T-helper 2 cell treated with Interferon-gamma antibody and Interleukin-4, amounts not matched to agents 100 ng/mL and 5 ng/mL, for 36 hours (primary cell): Measurements from ENCODE around the gene SUV39H1. TPM values are rescaled to one million over a fixed set of nuclear protein-coding genes. Genes with fewer than 3 reads are reported as not detected.

Experiments
- intact Hi-C: fragments of 100-400 bp; cut with micrococcal nuclease; formaldehyde crosslinking; loops from one replicate; pipeline ENCODE4 v1.15.1; 2023
- total RNA-seq: library from RNA; stranded (reverse); gene quantifications from 2 replicates; pipeline ENCODE4 v1.2.3, GENCODE V29; 2022

Gene SUV39H1
- total RNA-seq, 1 donor from 2014 or later = 27.5 TPM

GRCh38 chrX:48711162-48711928 is 14.8 kb downstream of the SUV39H1 start:
- intact Hi-C loops = loop anchor here (10.0 kb wide), 1 partner anchor 223 kb away; no protein-coding TSS in a partner anchor

- intact Hi-C loops = loop anchor here (10.0 kb wide), 1 partner anchor 223 kb away; no protein-coding TSS in a partner anchor
Measured at GRCh38 chrX:48711929-48712505, 15.5 kb downstream of the SUV39H1 start.

GRCh38 chrX:48713847-48714246 is 17.3 kb downstream of the SUV39H1 start:
- intact Hi-C loops = loop anchor here (1.0 to 10.0 kb wide), 4 partner anchors 18 to 221 kb away; partner anchors contain the start of gene SUV39H1

- intact Hi-C loops = loop anchor here (10.0 kb wide), 1 partner anchor 220 kb away; no protein-coding TSS in a partner anchor
Measured at GRCh38 chrX:48714573-48714972, 18.0 kb downstream of the SUV39H1 start.

- intact Hi-C loops = loop anchor here (10.0 kb wide), 1 partner anchor 220 kb away; no protein-coding TSS in a partner anchor
Measured at GRCh38 chrX:48715072-48715471, 18.5 kb downstream of the SUV39H1 start.

GRCh38 chrX:48715876-48716502 is 19.5 kb downstream of the SUV39H1 start:
- intact Hi-C loops = loop anchor here (10.0 kb wide), 1 partner anchor 219 kb away; no protein-coding TSS in a partner anchor

- intact Hi-C loops = loop anchor here (10.0 kb wide), 1 partner anchor 215 kb away; no protein-coding TSS in a partner anchor
Measured at GRCh38 chrX:48719958-48720357, 23.4 kb downstream of the SUV39H1 start.

- intact Hi-C loops = no loop called here
Measured at GRCh38 chrX:48720577-48721250, 24.2 kb downstream of the SUV39H1 start.

GRCh38 chrX:48721916-48722315 is 25.4 kb downstream of the SUV39H1 start:
- intact Hi-C loops = no loop called here

- intact Hi-C loops = no loop called here
Measured at GRCh38 chrX:48726596-48726995, 30.1 kb downstream of the SUV39H1 start.

GRCh38 chrX:48728653-48729052 is 32.1 kb downstream of the SUV39H1 start:
- intact Hi-C loops = no loop called here

GRCh38 chrX:48736303-48736702 is 39.8 kb downstream of the SUV39H1 start:
- intact Hi-C loops = loop anchor here (5.0 kb wide), 1 partner anchor 51 kb away; the partner anchor contains the start of gene GATA1

- intact Hi-C loops = loop anchor here (1.0 to 5.0 kb wide), 7 partner anchors 24 to 221 kb away; partner anchors contain the start of genes GATA1, PQBP1, SUV39H1 and TIMM17B
Measured at GRCh38 chrX:48736878-48737212, 40.3 kb downstream of the SUV39H1 start.

GRCh38 chrX:48737213-48737938 is 40.8 kb downstream of the SUV39H1 start:
- intact Hi-C loops = loop anchor here (1.0 to 5.0 kb wide), 7 partner anchors 24 to 221 kb away; partner anchors contain the start of genes GATA1, PQBP1, SUV39H1 and TIMM17B

- intact Hi-C loops = loop anchor here (1.0 to 5.0 kb wide), 7 partner anchors 25 to 220 kb away; partner anchors contain the start of genes GATA1, PQBP1, SUV39H1 and TIMM17B
Measured at GRCh38 chrX:48737940-48738339, 41.4 kb downstream of the SUV39H1 start.

- intact Hi-C loops = no loop called here
Measured at GRCh38 chrX:48741834-48742233, 45.3 kb downstream of the SUV39H1 start.

- intact Hi-C loops = no loop called here
Measured at GRCh38 chrX:48745222-48745621, 48.7 kb downstream of the SUV39H1 start.

GRCh38 chrX:48747415-48748016 is 51.0 kb downstream of the SUV39H1 start:
- intact Hi-C loops = no loop called here

- intact Hi-C loops = no loop called here
Measured at GRCh38 chrX:48749182-48749581, 52.6 kb downstream of the SUV39H1 start.

GRCh38 chrX:48751343-48751742 is 54.8 kb downstream of the SUV39H1 start:
- intact Hi-C loops = no loop called here
